Activated naive CD8-positive, alpha-beta T cell treated with anti-CD3 and anti-CD28 coated beads for 36 hours (primary cell): ENCODE results near the gene TBXAS1. TPM values are rescaled to one million over a fixed set of nuclear protein-coding genes. Genes with fewer than 3 reads are reported as not detected.

ENCODE experiments used
- DNase-seq: peaks from one replicate; pipeline ENCODE4 v3.0.0; 2021
- H3K27ac Mint-ChIP-seq: one replicate; pipeline ENCODE4 v1.8.0; 2022; ENCODE audit warnings: mild to moderate bottlenecking, moderate library complexity, mixed read lengths
- H3K27me3 Mint-ChIP-seq: one replicate; pipeline ENCODE4 v1.8.0; 2022; ENCODE audit warnings: mild to moderate bottlenecking, mixed read lengths
- H3K36me3 Mint-ChIP-seq: one replicate; pipeline ENCODE4 v1.8.0; 2021; ENCODE audit warnings: mild to moderate bottlenecking, mixed read lengths
- H3K4me1 Mint-ChIP-seq: one replicate; pipeline ENCODE4 v1.8.0; 2021; ENCODE audit warnings: mixed read lengths
- H3K4me3 Mint-ChIP-seq: one replicate; pipeline ENCODE4 v1.8.0; 2022; ENCODE audit warnings: mild to moderate bottlenecking, moderate library complexity, mixed read lengths
- H3K9me3 Mint-ChIP-seq: one replicate; pipeline ENCODE4 v1.8.0; 2022; ENCODE audit warnings: mixed read lengths
- total RNA-seq, 2 experiments: library from RNA; stranded (reverse); gene quantifications; one replicate each; pipeline ENCODE4 v1.2.3, GENCODE V29; 2021

Gene TBXAS1
- total RNA-seq, 2 experiments from 2014 or later: 1.5 to 1.8 TPM

- H3K36me3 Mint-ChIP-seq: no peaks in the 10 kb centered on the region
- no peaks in the 10 kb centered on the region for H3K9me3 Mint-ChIP-seq
- H3K4me3 Mint-ChIP-seq: no peak overlapping the region
- no peaks in the 10 kb centered on the region for H3K4me1 Mint-ChIP-seq
- no peak for DNase-seq
- H3K27ac Mint-ChIP-seq: no peak overlapping the region
- H3K27me3 Mint-ChIP-seq: no peaks in the 10 kb centered on the region
Measured at GRCh38 chr7:140018125-140019043, 189.3 kb downstream of the TBXAS1 start.

GRCh38 chr7:140019172-140019571, 190.1 kb downstream of the TBXAS1 start:
- Mint-ChIP-seq H3K27ac (no peak overlapping the region), H3K4me3 (no peak overlapping the region), H3K9me3 (no peaks in the 10 kb centered on the region), H3K36me3 (peaks cover 2% of the 10 kb centered on the region), H3K4me1 (no peaks in the 10 kb centered on the region), H3K27me3 (no peaks in the 10 kb centered on the region)
- DNase-seq: no peak

GRCh38 chr7:140019606-140020005, 190.5 kb downstream of the TBXAS1 start:
- H3K27me3 Mint-ChIP-seq: no peaks in the 10 kb centered on the region
- DNase-seq: no peak
- H3K4me3 Mint-ChIP-seq: no peak overlapping the region

GRCh38 chr7:140021603-140022002, 192.5 kb downstream of the TBXAS1 start:
- Mint-ChIP-seq H3K36me3 (peaks cover 2% of the 10 kb centered on the region), H3K4me1 (no peaks in the 10 kb centered on the region), H3K9me3 (no peaks in the 10 kb centered on the region), H3K4me3 (no peak overlapping the region), H3K27ac (no peak overlapping the region), H3K27me3 (no peaks in the 10 kb centered on the region)
- no peak for DNase-seq

More at GRCh38 chr7:140019606-140020005, 190.5 kb downstream of the TBXAS1 start:
- no peaks in the 10 kb centered on the region for H3K9me3 Mint-ChIP-seq
- peaks cover 2% of the 10 kb centered on the region for H3K36me3 Mint-ChIP-seq
- H3K27ac Mint-ChIP-seq: no peak overlapping the region
- no peaks in the 10 kb centered on the region for H3K4me1 Mint-ChIP-seq

GRCh38 chr7:140022582-140023211, 193.6 kb downstream of the TBXAS1 start:
- no peak overlapping the region for H3K4me3 Mint-ChIP-seq
- H3K27ac Mint-ChIP-seq: no peak overlapping the region
- no peaks in the 10 kb centered on the region for H3K4me1 Mint-ChIP-seq

GRCh38 chr7:140023728-140024127, 194.7 kb downstream of the TBXAS1 start:
- peaks cover 7% of the 10 kb centered on the region for H3K36me3 Mint-ChIP-seq
- no peak overlapping the region for H3K4me3 Mint-ChIP-seq
- no peak overlapping the region for H3K27ac Mint-ChIP-seq
- no peak for DNase-seq
- H3K27me3 Mint-ChIP-seq: no peaks in the 10 kb centered on the region
- no peaks in the 10 kb centered on the region for H3K9me3 Mint-ChIP-seq
- no peaks in the 10 kb centered on the region for H3K4me1 Mint-ChIP-seq

More at GRCh38 chr7:140022582-140023211, 193.6 kb downstream of the TBXAS1 start:
- Mint-ChIP-seq H3K36me3 (peaks cover 2% of the 10 kb centered on the region), H3K27me3 (no peaks in the 10 kb centered on the region), H3K9me3 (no peaks in the 10 kb centered on the region)
- DNase-seq: no peak

- H3K4me3 Mint-ChIP-seq: no peak overlapping the region
- no peak overlapping the region for H3K27ac Mint-ChIP-seq
- H3K36me3 Mint-ChIP-seq: peaks cover 7% of the 10 kb centered on the region
- no peaks in the 10 kb centered on the region for H3K27me3 Mint-ChIP-seq
- H3K4me1 Mint-ChIP-seq: no peaks in the 10 kb centered on the region
- DNase-seq: no peak
- no peaks in the 10 kb centered on the region for H3K9me3 Mint-ChIP-seq
Measured at GRCh38 chr7:140024585-140024984, 195.5 kb downstream of the TBXAS1 start.

GRCh38 chr7:140025241-140025640, 196.2 kb downstream of the TBXAS1 start:
- Mint-ChIP-seq H3K27me3 (no peaks in the 10 kb centered on the region), H3K9me3 (no peaks in the 10 kb centered on the region), H3K4me3 (no peak overlapping the region), H3K36me3 (peaks cover 8% of the 10 kb centered on the region), H3K4me1 (no peaks in the 10 kb centered on the region), H3K27ac (no peak overlapping the region)
- no peak for DNase-seq

- H3K27ac Mint-ChIP-seq: no peak overlapping the region
- DNase-seq: no peak
- peaks cover 8% of the 10 kb centered on the region for H3K36me3 Mint-ChIP-seq
- H3K9me3 Mint-ChIP-seq: no peaks in the 10 kb centered on the region
- no peaks in the 10 kb centered on the region for H3K4me1 Mint-ChIP-seq
- H3K27me3 Mint-ChIP-seq: no peaks in the 10 kb centered on the region
- H3K4me3 Mint-ChIP-seq: no peak overlapping the region
Measured at GRCh38 chr7:140025814-140026433, 196.9 kb downstream of the TBXAS1 start.

GRCh38 chr7:140026935-140027334, 197.9 kb downstream of the TBXAS1 start:
- no peaks in the 10 kb centered on the region for H3K9me3 Mint-ChIP-seq
- no peak for DNase-seq
- no peak overlapping the region for H3K27ac Mint-ChIP-seq
- no peaks in the 10 kb centered on the region for H3K4me1 Mint-ChIP-seq
- no peaks in the 10 kb centered on the region for H3K27me3 Mint-ChIP-seq
- H3K4me3 Mint-ChIP-seq: no peak overlapping the region
- H3K36me3 Mint-ChIP-seq: peaks cover 8% of the 10 kb centered on the region

GRCh38 chr7:140027858-140028257, 198.8 kb downstream of the TBXAS1 start:
- no peaks in the 10 kb centered on the region for H3K27me3 Mint-ChIP-seq

GRCh38 chr7:140028311-140028710, 199.2 kb downstream of the TBXAS1 start:
- Mint-ChIP-seq H3K9me3 (no peaks in the 10 kb centered on the region), H3K4me1 (no peaks in the 10 kb centered on the region), H3K27ac (no peak overlapping the region), H3K4me3 (no peak overlapping the region), H3K36me3 (peaks cover 14% of the 10 kb centered on the region), H3K27me3 (no peaks in the 10 kb centered on the region)
- DNase-seq: no peak

More at GRCh38 chr7:140027858-140028257, 198.8 kb downstream of the TBXAS1 start:
- DNase-seq: no peak
- peaks cover 12% of the 10 kb centered on the region for H3K36me3 Mint-ChIP-seq
- no peak overlapping the region for H3K27ac Mint-ChIP-seq
- H3K4me1 Mint-ChIP-seq: no peaks in the 10 kb centered on the region
- no peak overlapping the region for H3K4me3 Mint-ChIP-seq
- H3K9me3 Mint-ChIP-seq: no peaks in the 10 kb centered on the region

GRCh38 chr7:140029072-140029471, 200.0 kb downstream of the TBXAS1 start:
- no peak for DNase-seq
- H3K4me3 Mint-ChIP-seq: no peak overlapping the region
- H3K27ac Mint-ChIP-seq: no peak overlapping the region
- H3K36me3 Mint-ChIP-seq: peaks cover 18% of the 10 kb centered on the region
- no peaks in the 10 kb centered on the region for H3K4me1 Mint-ChIP-seq
- H3K27me3 Mint-ChIP-seq: no peaks in the 10 kb centered on the region
- no peaks in the 10 kb centered on the region for H3K9me3 Mint-ChIP-seq

GRCh38 chr7:140031364-140031763, 202.3 kb downstream of the TBXAS1 start:
- H3K27ac Mint-ChIP-seq: no peak overlapping the region
- H3K27me3 Mint-ChIP-seq: no peaks in the 10 kb centered on the region
- H3K36me3 Mint-ChIP-seq: peaks cover 27% of the 10 kb centered on the region
- H3K4me1 Mint-ChIP-seq: peaks cover 7% of the 10 kb centered on the region
- H3K4me3 Mint-ChIP-seq: no peak overlapping the region
- no peak for DNase-seq
- H3K9me3 Mint-ChIP-seq: no peaks in the 10 kb centered on the region

- peaks cover 35% of the 10 kb centered on the region for H3K36me3 Mint-ChIP-seq
- no peak overlapping the region for H3K4me3 Mint-ChIP-seq
- H3K27me3 Mint-ChIP-seq: no peaks in the 10 kb centered on the region
- no peak for DNase-seq
- no peaks in the 10 kb centered on the region for H3K9me3 Mint-ChIP-seq
- peaks cover 13% of the 10 kb centered on the region for H3K4me1 Mint-ChIP-seq
- H3K27ac Mint-ChIP-seq: no peak overlapping the region
Measured at GRCh38 chr7:140033036-140033435, 204.0 kb downstream of the TBXAS1 start.
